SK-N-SH (cell line): ENCODE results near the gene MBP.

Experiments used
- CHD2 ChIP-seq: fragments of 150-350 bp; IDR thresholded peaks from 2 replicates; pipeline ENCODE4 v1.6.1; 2018; ENCODE audit warnings: low read length; ENCODE audit not compliant: partially characterized antibody
- EZH2phosphoT487 ChIP-seq: fragments of 200-600 bp; sonication (generic); IDR thresholded peaks from 2 replicates; pipeline ENCODE4 v1.6.1; 2017; ENCODE audit warnings: low read depth, mixed run types, mild to moderate bottlenecking, antibody characterized with exemption, moderate library complexity, borderline replicate concordance
- GATA2 ChIP-seq: sonication (generic); formaldehyde crosslinking; IDR thresholded peaks from 2 replicates; pipeline ENCODE4 v1.5.0; 2020; ENCODE audit warnings: mild to moderate bottlenecking, missing genetic modification reagents
- JUND ChIP-seq: IDR thresholded peaks from 2 replicates; pipeline ENCODE4 v1.4.0; 2012
- RCOR1 ChIP-seq: fragments of 150-350 bp; IDR thresholded peaks from 2 replicates; pipeline ENCODE4 v1.6.1; 2017; ENCODE audit warnings: antibody characterized with exemption, low read length
- TAF1 ChIP-seq: IDR thresholded peaks from 2 replicates; pipeline ENCODE4 v1.6.1; 2012; ENCODE audit warnings: low read depth, mild to moderate bottlenecking, low read length, moderate library complexity, borderline replicate concordance
- TCF12 ChIP-seq: IDR thresholded peaks from 2 replicates; pipeline ENCODE4 v1.4.0; 2012
- TF ChIP-seq, protein P1 (sequence below): fragments of 200-600 bp; sonication (generic); IDR thresholded peaks from 2 replicates; pipeline ENCODE4 v1.6.1; 2017; ENCODE audit warnings: antibody characterized with exemption, mild to moderate bottlenecking, moderate library complexity
- TF ChIP-seq, protein P2 (sequence below): IDR thresholded peaks from 2 replicates; pipeline ENCODE4 v1.6.1; 2012; ENCODE audit warnings: mild to moderate bottlenecking, low read depth, low read length, moderate library complexity
- TF ChIP-seq, protein P3 (sequence below): IDR thresholded peaks from 2 replicates; pipeline ENCODE4 v1.4.0; 2012; ENCODE audit warnings: low read depth, borderline replicate concordance

DNA sequence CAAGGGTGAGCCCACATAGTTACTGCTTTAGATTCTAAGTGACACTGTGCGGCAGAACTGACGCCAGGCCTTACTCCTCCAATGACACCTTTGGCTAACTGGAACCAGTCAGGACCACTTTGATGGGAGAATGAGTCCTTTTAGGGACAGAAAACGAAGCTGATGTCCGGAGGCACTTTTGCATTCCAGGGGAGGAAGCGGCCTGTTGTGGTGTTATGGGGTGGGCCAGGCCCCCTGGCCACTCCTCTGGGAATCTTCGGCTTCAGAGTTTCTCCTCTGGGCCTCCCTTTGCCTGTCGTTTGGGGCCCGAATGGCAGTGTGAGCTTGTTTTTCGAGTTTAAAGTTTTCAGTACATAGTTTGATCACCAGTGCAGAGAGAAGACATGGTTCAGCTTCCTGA lies 65.9 kb downstream of the MBP start:
- TF ChIP-seq CHD2 (no peak), JUND (no peak), EZH2phosphoT487 (no peak), GATA2 (CRISPR knock-in tag) (no peak), TAF1 (no peak), RCOR1 (no peak), TCF12 (no peak)
- TF ChIP-seq, protein P1, sequence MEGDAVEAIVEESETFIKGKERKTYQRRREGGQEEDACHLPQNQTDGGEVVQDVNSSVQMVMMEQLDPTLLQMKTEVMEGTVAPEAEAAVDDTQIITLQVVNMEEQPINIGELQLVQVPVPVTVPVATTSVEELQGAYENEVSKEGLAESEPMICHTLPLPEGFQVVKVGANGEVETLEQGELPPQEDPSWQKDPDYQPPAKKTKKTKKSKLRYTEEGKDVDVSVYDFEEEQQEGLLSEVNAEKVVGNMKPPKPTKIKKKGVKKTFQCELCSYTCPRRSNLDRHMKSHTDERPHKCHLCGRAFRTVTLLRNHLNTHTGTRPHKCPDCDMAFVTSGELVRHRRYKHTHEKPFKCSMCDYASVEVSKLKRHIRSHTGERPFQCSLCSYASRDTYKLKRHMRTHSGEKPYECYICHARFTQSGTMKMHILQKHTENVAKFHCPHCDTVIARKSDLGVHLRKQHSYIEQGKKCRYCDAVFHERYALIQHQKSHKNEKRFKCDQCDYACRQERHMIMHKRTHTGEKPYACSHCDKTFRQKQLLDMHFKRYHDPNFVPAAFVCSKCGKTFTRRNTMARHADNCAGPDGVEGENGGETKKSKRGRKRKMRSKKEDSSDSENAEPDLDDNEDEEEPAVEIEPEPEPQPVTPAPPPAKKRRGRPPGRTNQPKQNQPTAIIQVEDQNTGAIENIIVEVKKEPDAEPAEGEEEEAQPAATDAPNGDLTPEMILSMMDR, result no peak
- TF ChIP-seq, protein P2, sequence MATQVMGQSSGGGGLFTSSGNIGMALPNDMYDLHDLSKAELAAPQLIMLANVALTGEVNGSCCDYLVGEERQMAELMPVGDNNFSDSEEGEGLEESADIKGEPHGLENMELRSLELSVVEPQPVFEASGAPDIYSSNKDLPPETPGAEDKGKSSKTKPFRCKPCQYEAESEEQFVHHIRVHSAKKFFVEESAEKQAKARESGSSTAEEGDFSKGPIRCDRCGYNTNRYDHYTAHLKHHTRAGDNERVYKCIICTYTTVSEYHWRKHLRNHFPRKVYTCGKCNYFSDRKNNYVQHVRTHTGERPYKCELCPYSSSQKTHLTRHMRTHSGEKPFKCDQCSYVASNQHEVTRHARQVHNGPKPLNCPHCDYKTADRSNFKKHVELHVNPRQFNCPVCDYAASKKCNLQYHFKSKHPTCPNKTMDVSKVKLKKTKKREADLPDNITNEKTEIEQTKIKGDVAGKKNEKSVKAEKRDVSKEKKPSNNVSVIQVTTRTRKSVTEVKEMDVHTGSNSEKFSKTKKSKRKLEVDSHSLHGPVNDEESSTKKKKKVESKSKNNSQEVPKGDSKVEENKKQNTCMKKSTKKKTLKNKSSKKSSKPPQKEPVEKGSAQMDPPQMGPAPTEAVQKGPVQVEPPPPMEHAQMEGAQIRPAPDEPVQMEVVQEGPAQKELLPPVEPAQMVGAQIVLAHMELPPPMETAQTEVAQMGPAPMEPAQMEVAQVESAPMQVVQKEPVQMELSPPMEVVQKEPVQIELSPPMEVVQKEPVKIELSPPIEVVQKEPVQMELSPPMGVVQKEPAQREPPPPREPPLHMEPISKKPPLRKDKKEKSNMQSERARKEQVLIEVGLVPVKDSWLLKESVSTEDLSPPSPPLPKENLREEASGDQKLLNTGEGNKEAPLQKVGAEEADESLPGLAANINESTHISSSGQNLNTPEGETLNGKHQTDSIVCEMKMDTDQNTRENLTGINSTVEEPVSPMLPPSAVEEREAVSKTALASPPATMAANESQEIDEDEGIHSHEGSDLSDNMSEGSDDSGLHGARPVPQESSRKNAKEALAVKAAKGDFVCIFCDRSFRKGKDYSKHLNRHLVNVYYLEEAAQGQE, result no peak
- TF ChIP-seq, protein P3, sequence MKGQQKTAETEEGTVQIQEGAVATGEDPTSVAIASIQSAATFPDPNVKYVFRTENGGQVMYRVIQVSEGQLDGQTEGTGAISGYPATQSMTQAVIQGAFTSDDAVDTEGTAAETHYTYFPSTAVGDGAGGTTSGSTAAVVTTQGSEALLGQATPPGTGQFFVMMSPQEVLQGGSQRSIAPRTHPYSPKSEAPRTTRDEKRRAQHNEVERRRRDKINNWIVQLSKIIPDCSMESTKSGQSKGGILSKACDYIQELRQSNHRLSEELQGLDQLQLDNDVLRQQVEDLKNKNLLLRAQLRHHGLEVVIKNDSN, result no peak
